Suprapubic skin (tissue), 4 donors: Measurements from ENCODE around the gene C10orf95.

Source experiments
- EP300 ChIP-seq: sonication (generic); formaldehyde crosslinking; IDR thresholded peaks from one replicate; pipeline ENCODE4 v1.6.1; 2017; ENCODE audit warnings: antibody characterized with exemption
- POLR2A ChIP-seq, 2 donors: fragments of 450-650 bp; IDR thresholded peaks; one replicate each; pipeline ENCODE4 v1.6.1; 2017; ENCODE audit warnings: antibody characterized with exemption in 2 of 2, mild to moderate bottlenecking in 2 of 2, moderate library complexity in 2 of 2
- POLR2AphosphoS5 ChIP-seq, 3 donors: sonication (generic); formaldehyde crosslinking; IDR thresholded peaks; one replicate each; pipeline ENCODE4 v1.6.1; 2017; ENCODE audit warnings: antibody characterized with exemption in 3 of 3
- TF ChIP-seq, protein P1 (sequence below), 2 donors: fragments of 200-600 bp in 1 of 2; fragments of 450-650 bp in 1 of 2; sonication (generic) in 1 of 2; IDR thresholded peaks; one replicate each; pipeline ENCODE4 v1.5.1; 2016 to 2019; ENCODE audit warnings: antibody characterized with exemption in 2 of 2, mild to moderate bottlenecking in 1 of 2, moderate library complexity in 1 of 2

DNA sequence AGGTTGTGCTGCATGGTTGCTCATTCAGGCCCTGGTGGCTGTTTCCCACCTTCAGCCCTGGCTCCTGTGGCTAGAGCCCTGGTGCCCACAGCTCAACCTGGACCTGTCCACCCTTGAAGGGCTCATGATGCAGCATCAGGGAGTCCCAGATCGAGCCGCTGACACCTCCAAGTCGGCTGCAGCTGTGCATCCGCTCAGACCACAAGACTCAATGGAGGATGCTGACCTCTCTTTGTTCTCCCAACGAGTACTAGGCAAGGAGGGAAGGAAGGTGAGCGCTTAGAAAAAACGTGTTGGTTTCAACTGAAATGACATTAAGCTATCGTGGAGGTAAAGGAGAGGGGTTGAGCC is 9.5 kb upstream of the C10orf95 start:
- TF ChIP-seq EP300 (no peak), POLR2A (IDR thresholded peaks at IDR 0.05) (no peak), POLR2AphosphoS5 (IDR thresholded peaks at IDR 0.05) (no peak)
- TF ChIP-seq, protein P1, sequence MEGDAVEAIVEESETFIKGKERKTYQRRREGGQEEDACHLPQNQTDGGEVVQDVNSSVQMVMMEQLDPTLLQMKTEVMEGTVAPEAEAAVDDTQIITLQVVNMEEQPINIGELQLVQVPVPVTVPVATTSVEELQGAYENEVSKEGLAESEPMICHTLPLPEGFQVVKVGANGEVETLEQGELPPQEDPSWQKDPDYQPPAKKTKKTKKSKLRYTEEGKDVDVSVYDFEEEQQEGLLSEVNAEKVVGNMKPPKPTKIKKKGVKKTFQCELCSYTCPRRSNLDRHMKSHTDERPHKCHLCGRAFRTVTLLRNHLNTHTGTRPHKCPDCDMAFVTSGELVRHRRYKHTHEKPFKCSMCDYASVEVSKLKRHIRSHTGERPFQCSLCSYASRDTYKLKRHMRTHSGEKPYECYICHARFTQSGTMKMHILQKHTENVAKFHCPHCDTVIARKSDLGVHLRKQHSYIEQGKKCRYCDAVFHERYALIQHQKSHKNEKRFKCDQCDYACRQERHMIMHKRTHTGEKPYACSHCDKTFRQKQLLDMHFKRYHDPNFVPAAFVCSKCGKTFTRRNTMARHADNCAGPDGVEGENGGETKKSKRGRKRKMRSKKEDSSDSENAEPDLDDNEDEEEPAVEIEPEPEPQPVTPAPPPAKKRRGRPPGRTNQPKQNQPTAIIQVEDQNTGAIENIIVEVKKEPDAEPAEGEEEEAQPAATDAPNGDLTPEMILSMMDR (IDR thresholded peaks at IDR 0.05), result no peak
